ENCODE results near the gene GLCCI1.

GLCCI1 gene

GRCh38 chr7:8015746-8016120 lies 47.1 kb downstream of the GLCCI1 start:
- H3K4me3 ChIP-seq (ENCODE audit: low read length, poor library complexity, severe bottlenecking) = peak overlapping the region; percentile 54
- H3K27me3 ChIP-seq (ENCODE audit: insufficient read depth, low read length, poor library complexity, severe bottlenecking) = no peaks in the 10 kb centered on the region
- H3K9me2 ChIP-seq (replicated peaks; ENCODE audit: low read depth, low read length) = no peaks in the 10 kb centered on the region
- H4K20me1 ChIP-seq (ENCODE audit: insufficient read depth, low read length, poor library complexity, severe bottlenecking) = peaks cover 34% of the 10 kb centered on the region
- peak overlapping the region; percentile 41 for H3K9ac ChIP-seq (ENCODE audit: low read depth, low read length, poor library complexity, severe bottlenecking)
- peaks cover 73% of the 10 kb centered on the region for H3K79me2 ChIP-seq (ENCODE audit: insufficient read depth, low read length)
- H3K36me3 ChIP-seq (ENCODE audit: insufficient read depth, low read length) = peaks cover 49% of the 10 kb centered on the region
- no peak overlapping the region for H2AFZ ChIP-seq (ENCODE audit: low read length)
- peak overlapping the region; percentile 61 for H3K4me2 ChIP-seq (ENCODE audit: low read depth, low read length, poor library complexity, severe bottlenecking)
- H3F3A ChIP-seq (ENCODE audit: low read depth) = peaks cover 6% of the 10 kb centered on the region; the same call in 1 of the 2 replicates
- no peak for TF ChIP-seq EZH2phosphoT487 (IDR thresholded peaks at IDR 0.05; ENCODE audit: borderline replicate concordance)
- TF ChIP-seq CTCF (conservative IDR thresholded peaks at IDR 0.05; ENCODE audit: low read length) = no peak
- peaks cover 29% of the 10 kb centered on the region for H3K4me1 ChIP-seq (ENCODE audit: insufficient read depth, low read length, poor library complexity, severe bottlenecking)
- no peaks in the 10 kb centered on the region for H3K9me3 ChIP-seq (ENCODE audit: insufficient read depth, low read depth, low read length)

- Histone ChIP-seq H3K4me3 (ENCODE audit: low read length, poor library complexity, severe bottlenecking) (no peak overlapping the region), H3K79me2 (ENCODE audit: insufficient read depth, low read length) (peaks cover 64% of the 10 kb centered on the region), H3K36me3 (ENCODE audit: insufficient read depth, low read length) (peaks cover 37% of the 10 kb centered on the region), H3K4me2 (ENCODE audit: low read depth, low read length, poor library complexity, severe bottlenecking) (no peak overlapping the region), H3K9ac (ENCODE audit: low read depth, low read length, poor library complexity, severe bottlenecking) (no peak overlapping the region), H3K27me3 (ENCODE audit: insufficient read depth, low read length, poor library complexity, severe bottlenecking) (no peaks in the 10 kb centered on the region), H4K20me1 (ENCODE audit: insufficient read depth, low read length, poor library complexity, severe bottlenecking) (peaks cover 34% of the 10 kb centered on the region), H2AFZ (ENCODE audit: low read length) (no peak overlapping the region), H3F3A (ENCODE audit: low read depth) (peaks cover 6% of the 10 kb centered on the region; the same call in 1 of the 2 replicates), H3K4me1 (ENCODE audit: insufficient read depth, low read length, poor library complexity, severe bottlenecking) (peaks cover 29% of the 10 kb centered on the region), H3K9me3 (ENCODE audit: insufficient read depth, low read depth, low read length) (no peaks in the 10 kb centered on the region), H3K9me2 (replicated peaks; ENCODE audit: low read depth, low read length) (no peaks in the 10 kb centered on the region)
- TF ChIP-seq EZH2phosphoT487 (IDR thresholded peaks at IDR 0.05; ENCODE audit: borderline replicate concordance) = no peak
- no peak for TF ChIP-seq CTCF (conservative IDR thresholded peaks at IDR 0.05; ENCODE audit: low read length)
Measured at GRCh38 chr7:8017423-8017822, 48.8 kb downstream of the GLCCI1 start.

- Histone ChIP-seq H3K4me3 (ENCODE audit: low read length, poor library complexity, severe bottlenecking) (no peak overlapping the region), H3F3A (ENCODE audit: low read depth) (peaks cover 6% of the 10 kb centered on the region; the same call in 1 of the 2 replicates), H4K20me1 (ENCODE audit: insufficient read depth, low read length, poor library complexity, severe bottlenecking) (peaks cover 23% of the 10 kb centered on the region), H3K9ac (ENCODE audit: low read depth, low read length, poor library complexity, severe bottlenecking) (no peak overlapping the region), H3K27me3 (ENCODE audit: insufficient read depth, low read length, poor library complexity, severe bottlenecking) (no peaks in the 10 kb centered on the region), H3K9me3 (ENCODE audit: insufficient read depth, low read depth, low read length) (no peaks in the 10 kb centered on the region), H3K9me2 (replicated peaks; ENCODE audit: low read depth, low read length) (no peaks in the 10 kb centered on the region), H3K36me3 (ENCODE audit: insufficient read depth, low read length) (peaks cover 47% of the 10 kb centered on the region), H3K4me1 (ENCODE audit: insufficient read depth, low read length, poor library complexity, severe bottlenecking) (peaks cover 29% of the 10 kb centered on the region), H3K4me2 (ENCODE audit: low read depth, low read length, poor library complexity, severe bottlenecking) (no peak overlapping the region), H3K79me2 (ENCODE audit: insufficient read depth, low read length) (peaks cover 54% of the 10 kb centered on the region), H2AFZ (ENCODE audit: low read length) (no peak overlapping the region)
- TF ChIP-seq CTCF (conservative IDR thresholded peaks at IDR 0.05; ENCODE audit: low read length) (no peak), EZH2phosphoT487 (IDR thresholded peaks at IDR 0.05; ENCODE audit: borderline replicate concordance) (no peak)
Measured at GRCh38 chr7:8018961-8019360, 50.4 kb downstream of the GLCCI1 start.
